ENCODE measurements around the gene TTPAL. TPM values are rescaled to one million over a fixed set of nuclear protein-coding genes. Genes with fewer than 3 reads are reported as not detected.

TTPAL gene
- total RNA-seq, result 10 to 100 TPM; 14.2 to 27.7 (median 22.3) TPM

- Histone ChIP-seq H3K27me3 (no peaks in the 10 kb centered on the region), H3K9me3 (no peaks in the 10 kb centered on the region), H3K27ac (peak within 1 kb of the TSS; percentile 95 to 96 (median 96)), H3K36me3 (peaks cover 0 to 6% of the 10 kb centered on the region in 2 donors), H3K4me3 (replicated peaks in 1 of 3) (peak within 1 kb of the TSS; percentile 29 to 95 (median 70)), H3K4me1 (peaks cover 14 to 15% of the 10 kb centered on the region in 2 donors)
- WGBS, 2 donors, result 6 to 7% methylated on average over 18 to 27 of the region's 55 CpGs
- TF ChIP-seq CTCF (IDR thresholded peaks at IDR 0.05) (peak in 4 of 6 experiments; percentile 45 to 69 (median 50)), POLR2A (IDR thresholded peaks at IDR 0.05) (peak; percentile 93 to 99)
- intact Hi-C loops (cut with DNase I), result loop anchor here (10.0 kb wide), 2 partner anchors 139 to 261 kb away; partner anchors contain the start of gene OSER1
- peak; percentile 90 to 93 for DNase-seq
Observed at GRCh38 chr20:44475694-44476560, at the start of gene TTPAL. TSS of gene TTPAL (plus strand) at chr20:44475874. CDS start at chr20:44480000, 4,126 bp downstream.

GRCh38 chr20:44425923-44426322, 49.8 kb upstream of the TTPAL start:
- no peak for DNase-seq
- Histone ChIP-seq H3K36me3 (no peaks in the 10 kb centered on the region), H3K4me1 (no peaks in the 10 kb centered on the region), H3K27me3 (no peaks in the 10 kb centered on the region), H3K4me3 (replicated peaks in 1 of 3) (no peak overlapping the region), H3K9me3 (no peaks in the 10 kb centered on the region), H3K27ac (no peak overlapping the region)
- TF ChIP-seq CTCF (IDR thresholded peaks at IDR 0.05), result no peak
- 91 to 92% methylated on average over 2 of the region's 2 CpGs for WGBS, 2 donors
- intact Hi-C loops (cut with DNase I), result no loop called here

- intact Hi-C loops (cut with DNase I), result no loop called here
- no peak for DNase-seq
- Histone ChIP-seq H3K4me1 (no peaks in the 10 kb centered on the region), H3K9me3 (no peaks in the 10 kb centered on the region), H3K4me3 (replicated peaks in 1 of 3) (no peak overlapping the region), H3K27me3 (no peaks in the 10 kb centered on the region), H3K36me3 (no peaks in the 10 kb centered on the region), H3K27ac (no peak overlapping the region)
- WGBS, 2 donors, result 79 to 86% methylated on average over 10 of the region's 10 CpGs
- no peak for TF ChIP-seq CTCF (IDR thresholded peaks at IDR 0.05)
- TF ChIP-seq POLR2A (IDR thresholded peaks at IDR 0.05), result no peak
Observed at GRCh38 chr20:44426879-44427790, 48.5 kb upstream of the TTPAL start.

- no peaks in the 10 kb centered on the region for H3K9me3 ChIP-seq
- no peak overlapping the region for H3K27ac ChIP-seq
- no peak overlapping the region for H3K4me3 ChIP-seq (replicated peaks in 1 of 3)
- TF ChIP-seq CTCF (IDR thresholded peaks at IDR 0.05) (no peak), POLR2A (IDR thresholded peaks at IDR 0.05) (no peak)
- intact Hi-C loops (cut with DNase I), result no loop called here
- no peak for DNase-seq
- no peaks in the 10 kb centered on the region for H3K36me3 ChIP-seq
- H3K27me3 ChIP-seq, result no peaks in the 10 kb centered on the region
- WGBS, 2 donors, result 81 to 82% methylated on average over 3 of the region's 3 CpGs
- H3K4me1 ChIP-seq, result no peaks in the 10 kb centered on the region
Observed at GRCh38 chr20:44427804-44428173, 47.9 kb upstream of the TTPAL start.
